Right cardiac atrium (tissue), 5 donors: ENCODE data around the gene AGK. TPM values are rescaled to one million over a fixed set of nuclear protein-coding genes. Genes with fewer than 3 reads are reported as not detected.

Source experiments
- ATAC-seq, 2 donors: fragments of 200-7000 bp; cut with Tn5 transposase; one replicate each; pipeline versions ENCODE4 v1.8.0 to v1.9.1; 2020; ENCODE audit warnings: moderate library complexity in 2 of 2, mild to moderate bottlenecking in 1 of 2
- DNase-seq, 3 donors: peaks; one replicate each; pipeline ENCODE4 v3.0.0-alpha.2; 2020
- H3K27ac ChIP-seq: one replicate; pipeline ENCODE4 v1.5.1; 2013; ENCODE audit warnings: mild to moderate bottlenecking, low read length, control low read depth, moderate library complexity
- H3K27me3 ChIP-seq: one replicate; pipeline ENCODE4 v1.6.1; 2013; ENCODE audit not compliant: control insufficient read depth, insufficient read depth
- H3K4me1 ChIP-seq: one replicate; pipeline ENCODE4 v1.6.1; 2013; ENCODE audit warnings: low read length; ENCODE audit not compliant: control insufficient read depth, insufficient read depth
- H3K4me3 ChIP-seq: one replicate; pipeline ENCODE4 v1.5.1; 2013; ENCODE audit warnings: low read length, control low read depth
- H3K9me3 ChIP-seq: one replicate; pipeline ENCODE4 v1.6.1; 2013; ENCODE audit warnings: low read length; ENCODE audit not compliant: control insufficient read depth
- WGBS: extraction: QIAGEN DNeasy Blood & Tissue Kit; methylation state at CpG from one replicate; pipeline ENCODE4 v1.1.7; 2013; 5-methylcytosine and 5-hydroxymethylcytosine counted together
- intact Hi-C, 4 donors: fragments of 100-400 bp; cut with DNase I; formaldehyde crosslinking; loops; one replicate each; pipeline versions ENCODE4 v1.11.0 to v1.14.0; 2022 to 2023
- long read RNA-seq, 4 donors: library from polyadenylated mRNA; unstranded; transcript quantifications; one replicate each; pipeline ENCODE4 v2.0.0, GENCODE V29; 2020 to 2021
- polyA plus RNA-seq: library from polyadenylated mRNA; stranded (reverse); fragments of 200-250 nt; gene quantifications from one replicate; pipeline ENCODE4 v1.2.3, GENCODE V29; 2013
- total RNA-seq, 4 donors: library from RNA; stranded (reverse); fragmentation: NEBNext Ultra II Directional; extraction: Animal tissue kit (Norgen Biotek cat#: 25700); gene quantifications; one replicate each; pipeline ENCODE4 v1.2.1, GENCODE V29; 2021
- donor health status: healthy with polysubstance abuse.
- donor health status: DM: no; HTN: yes; CAD: no.
- donor health status: DM: no; HTN: no; CAD: no.
- donor health status: DM: no; HTN: yes; CAD: no; lungs with severe emphysema.
- donor health status: DM: yes; HTN: yes; CAD: no.

The AGK gene
- total RNA-seq (10 to 100 TPM; 31.1 to 43.6 (median 37.8) TPM), polyA plus RNA-seq (29.2 TPM)
- long read RNA-seq, donor 1, transcript AGK-201 (16 exons, 3,849 nt) = major isoform, 15 of 52 reads
- long read RNA-seq, donor 1, partial matches to known transcripts = 31 of 52 reads
- long read RNA-seq, donor 1, other reads (novel, unspliced or antisense) = 6 of 52 reads
- long read RNA-seq, donor 2, transcript AGK-201 (16 exons, 3,849 nt) = major isoform, 9 of 23 reads
- long read RNA-seq, donor 2, partial matches to known transcripts = 13 of 23 reads
- long read RNA-seq, donor 2, other reads (novel, unspliced or antisense) = 1 of 23 reads
- long read RNA-seq, donor 3, transcript AGK-201 (16 exons, 3,849 nt) = major isoform, 30 of 73 reads
- long read RNA-seq, donor 3, partial matches to known transcripts = 34 of 73 reads
- long read RNA-seq, donor 3, other reads (novel, unspliced or antisense) = 7 of 73 reads
- long read RNA-seq, donor 4, transcript AGK-201 (16 exons, 3,849 nt) = major isoform, 12 of 29 reads
- long read RNA-seq, donor 4, partial matches to known transcripts = 16 of 29 reads
- long read RNA-seq, donor 4, other reads (novel, unspliced or antisense) = 1 of 29 reads

DNA sequence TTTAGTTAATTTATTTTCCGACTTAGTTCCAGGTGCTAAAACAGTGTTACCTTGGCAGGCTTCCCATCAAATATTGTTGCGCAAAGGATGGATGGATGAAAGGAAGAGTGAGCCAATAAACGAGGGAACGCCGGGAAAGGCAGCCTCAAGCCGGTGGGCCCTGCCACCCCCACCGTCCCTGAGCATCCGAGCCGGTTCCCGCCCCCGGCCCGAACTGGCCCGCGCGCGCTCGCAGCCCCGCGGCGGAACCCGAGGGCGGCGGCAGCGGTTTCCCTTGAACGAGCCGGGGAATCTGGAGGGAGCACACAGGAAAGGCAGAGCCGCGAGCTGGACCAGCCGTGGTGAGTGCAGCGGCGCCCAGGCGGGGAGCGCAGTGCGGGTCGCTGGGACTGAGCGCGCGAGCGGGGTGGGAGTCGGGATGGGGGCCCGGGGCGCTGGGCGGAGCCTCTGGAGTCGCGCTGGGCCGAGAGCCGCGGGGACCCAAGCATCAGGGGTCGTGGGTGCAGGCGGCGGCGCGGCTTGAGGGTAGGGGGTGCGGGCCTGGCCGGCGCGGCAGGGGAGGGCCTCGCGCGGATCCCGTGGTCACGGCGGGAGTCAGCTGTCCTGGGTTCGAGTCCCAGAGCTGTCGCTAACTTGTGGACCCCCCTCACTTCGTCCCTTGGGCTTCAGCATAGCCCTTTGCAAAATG lies at the start of gene AGK:
AGK (plus strand) TSS at position 317 of the 688 bp plus-strand sequence. CDS start 4,057 bp downstream, outside the sequence.
- intact Hi-C loops = no loop called here
- no peaks in the 10 kb centered on the region for H3K9me3 ChIP-seq
- DNase-seq (peak; percentile 72 to 90 (median 86)), ATAC-seq (peak; percentile 94 to 97)
- H3K27ac ChIP-seq = peak within 1 kb of the TSS; percentile 68
- WGBS = under 1% methylated on average over 66 of the region's 66 CpGs
- no peaks in the 10 kb centered on the region for H3K4me1 ChIP-seq
- no peaks in the 10 kb centered on the region for H3K27me3 ChIP-seq
- peak within 1 kb of the TSS; percentile 93 for H3K4me3 ChIP-seq

DNA sequence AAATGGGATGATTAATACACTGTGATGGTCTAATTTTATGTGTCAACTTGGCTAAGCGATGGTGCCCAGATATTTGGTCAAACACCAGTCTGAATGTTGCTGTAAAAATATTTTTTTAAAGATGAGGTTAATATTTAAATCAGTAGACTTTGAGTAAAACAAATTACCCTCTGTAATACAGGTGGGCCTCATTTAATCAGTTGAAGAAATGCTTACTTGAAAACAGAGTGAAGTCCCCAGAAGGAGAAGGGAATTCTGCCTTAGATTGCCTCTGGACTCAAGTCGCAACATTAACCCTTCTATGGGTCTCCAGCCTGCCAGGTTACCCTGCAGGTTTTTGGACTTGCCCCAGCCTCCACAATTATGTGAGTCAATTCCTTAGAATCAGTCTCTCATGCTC lies 49.8 kb upstream of the AGK start:
- WGBS = 86% methylated on average over 2 of the region's 2 CpGs
- Histone ChIP-seq H3K9me3 (no peaks in the 10 kb centered on the region), H3K27me3 (no peaks in the 10 kb centered on the region), H3K4me1 (no peaks in the 10 kb centered on the region), H3K27ac (no peak overlapping the region), H3K4me3 (no peak overlapping the region)
- intact Hi-C loops = no loop called here
- DNase-seq = no peak
- no peak for ATAC-seq

GRCh38 chr7:141511316-141511675 lies 39.9 kb upstream of the AGK start:
- intact Hi-C loops = no loop called here
- no peak overlapping the region for H3K4me3 ChIP-seq
- DNase-seq (no peak), ATAC-seq (peak in 1 of 2 donors; percentile 23)
- H3K9me3 ChIP-seq = no peaks in the 10 kb centered on the region
- no peaks in the 10 kb centered on the region for H3K27me3 ChIP-seq
- no peaks in the 10 kb centered on the region for H3K4me1 ChIP-seq
- 4% methylated on average over 8 of the region's 8 CpGs for WGBS
- H3K27ac ChIP-seq = no peak overlapping the region

- DNase-seq (peak in 2 of 3 donors; percentile 47 to 56), ATAC-seq (peak; percentile 63 to 67)
- Histone ChIP-seq H3K4me1 (no peaks in the 10 kb centered on the region), H3K27ac (no peak overlapping the region), H3K4me3 (no peak overlapping the region), H3K27me3 (no peaks in the 10 kb centered on the region), H3K9me3 (no peaks in the 10 kb centered on the region)
- 2% methylated on average over 36 of the region's 36 CpGs for WGBS
- intact Hi-C loops = no loop called here
Observed at GRCh38 chr7:141511676-141512396, 39.4 kb upstream of the AGK start.

GRCh38 chr7:141512597-141512996 lies 38.6 kb upstream of the AGK start:
- no peak overlapping the region for H3K27ac ChIP-seq
- H3K9me3 ChIP-seq = no peaks in the 10 kb centered on the region
- DNase-seq = no peak
- no peak overlapping the region for H3K4me3 ChIP-seq
- no peaks in the 10 kb centered on the region for H3K27me3 ChIP-seq
- 89% methylated on average over 2 of the region's 2 CpGs for WGBS
- no peaks in the 10 kb centered on the region for H3K4me1 ChIP-seq
- no peak for ATAC-seq
- intact Hi-C loops = no loop called here

- WGBS = 85% methylated on average over 1 of the region's 1 CpG
- Histone ChIP-seq H3K27me3 (no peaks in the 10 kb centered on the region), H3K9me3 (no peaks in the 10 kb centered on the region), H3K4me1 (no peaks in the 10 kb centered on the region), H3K4me3 (no peak overlapping the region), H3K27ac (no peak overlapping the region)
- ATAC-seq (no peak), DNase-seq (no peak)
- intact Hi-C loops = no loop called here
Observed at GRCh38 chr7:141513720-141514119, 37.5 kb upstream of the AGK start.

- no peaks in the 10 kb centered on the region for H3K9me3 ChIP-seq
- intact Hi-C loops = no loop called here
- no peaks in the 10 kb centered on the region for H3K4me1 ChIP-seq
- ATAC-seq (no peak), DNase-seq (no peak)
- H3K4me3 ChIP-seq = no peak overlapping the region
- H3K27me3 ChIP-seq = no peaks in the 10 kb centered on the region
- 67% methylated on average over 4 of the region's 4 CpGs for WGBS
- H3K27ac ChIP-seq = no peak overlapping the region
Observed at GRCh38 chr7:141515941-141516340, 35.3 kb upstream of the AGK start.

DNA sequence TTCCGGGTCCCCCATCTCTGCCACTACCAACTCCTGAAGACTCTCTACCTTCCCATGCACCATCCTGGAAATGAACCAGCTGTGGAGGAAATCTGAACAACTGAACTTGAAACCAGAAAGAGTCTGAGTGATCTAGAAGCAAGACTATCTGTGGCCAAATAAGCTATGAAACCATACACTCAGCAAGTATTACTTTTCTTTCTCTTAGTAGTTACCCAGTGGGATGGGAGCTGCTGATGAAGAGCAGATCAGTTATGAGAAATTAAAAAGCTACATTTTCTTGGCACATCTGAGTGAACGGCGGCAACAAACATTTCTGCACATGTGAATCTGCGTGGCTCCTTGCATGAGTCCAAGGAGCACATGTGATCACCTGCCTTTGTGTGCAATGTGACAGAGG lies 31.6 kb upstream of the AGK start:
- no peak for ATAC-seq
- DNase-seq = no peak
- no peaks in the 10 kb centered on the region for H3K4me1 ChIP-seq
- intact Hi-C loops = loop anchor here in 1 of 4 donors (10.0 kb wide), 1 partner anchor 265 kb away; no protein-coding TSS in a partner anchor
- 97% methylated on average over 4 of the region's 4 CpGs for WGBS
- H3K9me3 ChIP-seq = no peaks in the 10 kb centered on the region
- H3K27ac ChIP-seq = no peak overlapping the region
- H3K4me3 ChIP-seq = no peak overlapping the region
- no peaks in the 10 kb centered on the region for H3K27me3 ChIP-seq

DNA sequence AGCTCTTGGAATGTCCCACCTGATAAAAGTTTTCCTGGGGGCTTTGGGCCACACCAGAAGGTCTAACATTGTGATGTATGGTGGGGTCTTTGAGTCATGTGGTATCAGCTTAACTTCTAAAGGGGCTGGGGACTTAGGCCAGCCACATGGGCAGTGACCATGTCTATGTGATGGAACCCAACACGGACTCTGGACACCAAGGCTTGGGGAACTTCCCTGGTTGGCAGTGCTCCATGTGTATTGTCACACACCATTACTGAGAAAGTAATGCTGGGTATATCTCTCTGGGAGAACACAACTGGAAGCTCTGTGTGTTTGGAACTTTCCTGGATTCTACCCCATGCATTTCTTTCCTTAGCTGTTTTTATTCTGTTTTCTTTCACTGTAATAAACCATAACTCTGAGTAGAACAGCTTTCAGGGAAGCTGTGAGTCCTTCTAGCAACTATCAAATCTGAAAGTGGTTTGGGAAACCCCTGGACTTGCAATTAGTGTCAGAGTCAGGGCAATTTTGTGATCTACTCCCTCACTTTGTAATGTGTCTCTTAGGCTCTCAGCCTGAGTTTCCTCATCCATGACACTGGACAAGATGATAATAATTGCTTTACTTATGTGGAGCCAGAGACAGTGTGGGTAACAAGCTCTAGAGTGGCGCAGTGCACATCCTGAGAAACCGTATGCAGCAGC lies 28.4 kb upstream of the AGK start:
- H3K4me3 ChIP-seq = no peak overlapping the region
- WGBS = 71% methylated on average over 3 of the region's 3 CpGs
- H3K27ac ChIP-seq = no peak overlapping the region
- no peaks in the 10 kb centered on the region for H3K9me3 ChIP-seq
- intact Hi-C loops = loop anchor here in 1 of 4 donors (10.0 kb wide), 1 partner anchor 268 kb away; no protein-coding TSS in a partner anchor
- no peaks in the 10 kb centered on the region for H3K27me3 ChIP-seq
- H3K4me1 ChIP-seq = no peaks in the 10 kb centered on the region
- ATAC-seq = no peak
- DNase-seq = no peak

DNA sequence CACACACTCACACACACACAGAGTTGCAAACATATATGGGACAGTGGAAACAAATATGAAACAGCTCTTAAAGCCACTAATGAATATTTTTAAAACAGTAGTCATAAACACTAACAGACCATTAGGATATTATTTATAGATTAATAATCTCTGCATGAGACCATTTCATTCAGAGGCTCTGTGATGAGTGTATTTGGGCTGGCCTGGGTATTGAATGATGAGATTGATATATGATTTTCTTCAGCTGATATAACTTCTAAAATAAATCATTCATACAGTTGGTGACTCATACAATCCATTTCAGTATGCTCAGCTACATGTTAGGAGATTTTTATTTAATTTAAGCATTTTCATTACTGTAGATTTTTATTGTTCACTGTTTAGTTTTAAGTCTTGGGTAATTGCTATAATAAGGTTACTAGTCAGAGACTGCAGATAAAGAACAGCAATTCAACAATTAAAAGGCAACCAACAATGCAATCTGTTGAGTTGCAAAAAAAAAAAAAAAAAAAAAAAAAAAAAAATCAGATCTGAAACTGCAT lies 25.2 kb upstream of the AGK start:
- ATAC-seq (no peak), DNase-seq (no peak)
- H3K27me3 ChIP-seq = no peaks in the 10 kb centered on the region
- no peak overlapping the region for H3K4me3 ChIP-seq
- intact Hi-C loops = loop anchor here in 1 of 4 donors (10.0 kb wide), 1 partner anchor 271 kb away; no protein-coding TSS in a partner anchor
- H3K27ac ChIP-seq = no peak overlapping the region
- no peaks in the 10 kb centered on the region for H3K4me1 ChIP-seq
- no peaks in the 10 kb centered on the region for H3K9me3 ChIP-seq
